Neuron (in vitro differentiated cells): Measurements from ENCODE around the gene EPHA6.
"Not testable (repeated sequence)": the region's sequence is repeated elsewhere in the genome, so short reads cannot be mapped to it uniquely, and the experiment has no call there.

ENCODE experiments used
- H2AFZ ChIP-seq: one replicate; pipeline ENCODE4 v1.6.1; 2013; ENCODE audit warnings: low read depth, mild to moderate bottlenecking, inconsistent platforms, low read length, moderate library complexity
- H3K27me3 ChIP-seq: one replicate; pipeline ENCODE4 v1.6.1; 2013; ENCODE audit warnings: low read length; ENCODE audit not compliant: insufficient read depth
- H3K36me3 ChIP-seq: one replicate; pipeline ENCODE4 v1.6.1; 2013; ENCODE audit warnings: low read length; ENCODE audit not compliant: insufficient read depth
- H3K4me1 ChIP-seq: one replicate; pipeline ENCODE4 v1.6.1; 2013; ENCODE audit warnings: low read length; ENCODE audit not compliant: insufficient read depth
- H3K4me3 ChIP-seq: 2 replicates; pipeline ENCODE4 v1.5.1; 2013; ENCODE audit warnings: mild to moderate bottlenecking, low read length, moderate library complexity
- H3K9me3 ChIP-seq: one replicate; pipeline ENCODE4 v1.6.1; 2013; ENCODE audit warnings: low read length

Gene EPHA6

GRCh38 chr3:96844204-96844514 lies 29.8 kb downstream of the EPHA6 start:
- Histone ChIP-seq H3K9me3 (no peaks in the 10 kb centered on the region), H3K4me1 (no peaks in the 10 kb centered on the region), H3K36me3 (no peaks in the 10 kb centered on the region), H3K4me3 (no peak overlapping the region), H3K27me3 (no peaks in the 10 kb centered on the region), H2AFZ (no peak overlapping the region)

GRCh38 chr3:96852849-96853248 lies 38.5 kb downstream of the EPHA6 start:
- Histone ChIP-seq H2AFZ (no peak overlapping the region), H3K4me1 (no peaks in the 10 kb centered on the region), H3K27me3 (no peaks in the 10 kb centered on the region), H3K36me3 (no peaks in the 10 kb centered on the region), H3K4me3 (no peak overlapping the region), H3K9me3 (no peaks in the 10 kb centered on the region)

- Histone ChIP-seq H3K4me1 (no peaks in the 10 kb centered on the region), H3K27me3 (no peaks in the 10 kb centered on the region), H3K36me3 (no peaks in the 10 kb centered on the region), H2AFZ (no peak overlapping the region), H3K4me3 (no peak overlapping the region), H3K9me3 (no peaks in the 10 kb centered on the region)
These were observed 46.5 kb downstream of the EPHA6 start for GRCh38 chr3:96860882-96861281.

DNA sequence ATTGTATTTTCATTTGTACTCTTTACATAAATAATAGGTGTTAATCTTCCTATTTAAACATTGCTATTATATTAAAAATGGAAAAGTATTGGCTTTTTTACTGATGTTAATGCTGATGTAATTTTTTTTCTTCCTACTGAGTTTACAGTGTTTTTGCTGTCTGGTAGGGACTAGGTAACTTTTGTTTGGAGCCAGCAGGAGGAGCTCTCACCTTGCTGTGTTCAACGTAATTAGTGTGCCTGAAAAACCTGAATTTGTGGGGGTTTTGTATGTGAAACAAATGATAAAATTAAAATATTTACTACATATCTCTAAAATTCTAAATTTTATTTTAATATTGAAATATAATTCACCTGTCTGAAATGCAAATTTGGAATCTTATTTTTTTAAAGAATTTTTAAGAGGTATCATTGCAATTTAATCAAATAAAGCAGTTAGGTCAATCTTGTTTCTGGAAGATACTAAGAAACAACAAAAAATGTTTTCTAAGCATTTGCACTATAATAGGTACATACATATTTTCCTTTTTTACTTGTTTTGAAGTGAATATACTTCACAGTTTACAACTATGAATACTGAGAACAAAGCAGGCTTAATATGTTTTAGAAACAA lies 48.8 kb downstream of the EPHA6 start:
- H3K4me1 ChIP-seq, result no peaks in the 10 kb centered on the region
- H3K9me3 ChIP-seq, result no peaks in the 10 kb centered on the region
- no peaks in the 10 kb centered on the region for H3K36me3 ChIP-seq
- H2AFZ ChIP-seq, result no peak overlapping the region
- H3K27me3 ChIP-seq, result no peaks in the 10 kb centered on the region
- H3K4me3 ChIP-seq, result no peak overlapping the region

DNA sequence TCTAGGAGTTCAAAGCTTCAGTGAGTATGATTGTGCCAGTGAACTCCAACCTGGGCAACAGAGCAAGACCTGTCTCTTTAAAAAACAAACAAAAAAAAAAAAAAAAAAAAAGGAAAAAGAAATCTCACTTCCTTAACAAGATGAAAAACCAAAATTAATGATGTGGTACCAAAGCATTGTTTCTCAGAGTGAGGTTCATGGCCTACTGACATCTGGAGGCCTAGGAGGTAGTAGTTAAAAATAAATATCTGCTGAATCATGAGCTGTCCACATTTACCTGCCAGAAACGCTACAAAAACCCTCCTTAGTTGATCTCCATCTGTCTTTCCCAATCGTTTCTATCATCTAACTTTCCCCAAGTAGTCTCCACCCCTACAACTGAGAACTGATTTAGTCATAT lies 51.2 kb downstream of the EPHA6 start:
- H3K4me3 ChIP-seq, result no peak overlapping the region
- H3K36me3 ChIP-seq, result no peaks in the 10 kb centered on the region
- H3K9me3 ChIP-seq, result no peaks in the 10 kb centered on the region
- H3K4me1 ChIP-seq, result no peaks in the 10 kb centered on the region
- H2AFZ ChIP-seq, result no peak overlapping the region
- no peaks in the 10 kb centered on the region for H3K27me3 ChIP-seq

DNA sequence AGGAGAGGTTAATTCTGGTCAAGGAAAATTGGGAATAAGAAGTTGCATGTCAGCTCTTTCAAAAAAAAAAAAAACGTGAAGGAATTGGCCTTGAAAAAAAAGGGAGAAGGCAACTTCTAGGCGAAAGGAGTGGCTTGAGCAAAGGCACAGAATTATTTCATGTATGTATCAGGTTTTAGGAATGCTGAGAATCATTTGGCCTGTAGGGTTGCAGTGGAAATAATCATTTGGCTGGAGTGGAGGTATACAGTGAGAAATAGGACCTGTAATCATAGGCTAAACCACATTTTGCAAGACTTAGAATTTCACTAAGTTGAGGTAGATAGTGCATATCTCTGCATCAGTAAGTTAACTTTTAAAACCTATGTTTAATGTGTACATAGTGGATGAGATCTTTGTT lies 54.9 kb downstream of the EPHA6 start:
- H2AFZ ChIP-seq, result no peak overlapping the region
- H3K4me1 ChIP-seq, result no peaks in the 10 kb centered on the region
- H3K27me3 ChIP-seq, result no peaks in the 10 kb centered on the region
- no peaks in the 10 kb centered on the region for H3K36me3 ChIP-seq
- no peaks in the 10 kb centered on the region for H3K9me3 ChIP-seq
- no peak overlapping the region for H3K4me3 ChIP-seq

- Histone ChIP-seq H3K27me3 (no peaks in the 10 kb centered on the region), H3K4me1 (no peaks in the 10 kb centered on the region), H2AFZ (no peak overlapping the region), H3K4me3 (no peak overlapping the region), H3K36me3 (no peaks in the 10 kb centered on the region), H3K9me3 (no peaks in the 10 kb centered on the region)
These were observed 63.1 kb downstream of the EPHA6 start for GRCh38 chr3:96877510-96877909.

GRCh38 chr3:96900031-96900430 lies 85.6 kb downstream of the EPHA6 start:
- no peaks in the 10 kb centered on the region for H3K27me3 ChIP-seq
- no peaks in the 10 kb centered on the region for H3K4me1 ChIP-seq
- H3K9me3 ChIP-seq, result no peaks in the 10 kb centered on the region
- no peak overlapping the region for H2AFZ ChIP-seq
- H3K4me3 ChIP-seq, result no peak overlapping the region
- H3K36me3 ChIP-seq, result no peaks in the 10 kb centered on the region

DNA sequence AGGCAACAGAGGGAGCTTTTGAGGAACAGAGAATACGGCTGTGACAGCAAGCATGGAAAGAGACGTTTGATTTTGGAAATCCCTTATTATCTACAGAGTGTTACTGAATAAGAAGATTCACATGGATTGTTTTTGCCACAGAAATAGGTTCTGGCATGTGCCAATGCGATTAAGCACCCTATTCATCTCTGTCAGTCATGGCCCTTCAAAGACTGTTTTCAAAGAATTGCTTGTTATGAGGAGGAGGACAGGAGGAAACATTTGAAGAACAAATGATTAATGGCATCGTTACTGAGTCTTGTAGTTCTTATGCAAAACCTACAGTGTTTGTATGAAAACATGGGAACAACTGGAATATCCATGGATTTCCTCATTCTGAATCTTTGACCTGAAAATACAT lies 86.2 kb downstream of the EPHA6 start:
- Histone ChIP-seq H3K4me1 (no peaks in the 10 kb centered on the region), H3K9me3 (no peaks in the 10 kb centered on the region), H3K27me3 (no peaks in the 10 kb centered on the region), H3K36me3 (no peaks in the 10 kb centered on the region), H3K4me3 (no peak overlapping the region), H2AFZ (no peak overlapping the region)

- H3K27me3 ChIP-seq, result no peaks in the 10 kb centered on the region
- H3K36me3 ChIP-seq, result no peaks in the 10 kb centered on the region
- no peaks in the 10 kb centered on the region for H3K4me1 ChIP-seq
- no peak overlapping the region for H2AFZ ChIP-seq
- no peaks in the 10 kb centered on the region for H3K9me3 ChIP-seq
- no peak overlapping the region for H3K4me3 ChIP-seq
These were observed 101.1 kb downstream of the EPHA6 start for GRCh38 chr3:96915445-96915844.

DNA sequence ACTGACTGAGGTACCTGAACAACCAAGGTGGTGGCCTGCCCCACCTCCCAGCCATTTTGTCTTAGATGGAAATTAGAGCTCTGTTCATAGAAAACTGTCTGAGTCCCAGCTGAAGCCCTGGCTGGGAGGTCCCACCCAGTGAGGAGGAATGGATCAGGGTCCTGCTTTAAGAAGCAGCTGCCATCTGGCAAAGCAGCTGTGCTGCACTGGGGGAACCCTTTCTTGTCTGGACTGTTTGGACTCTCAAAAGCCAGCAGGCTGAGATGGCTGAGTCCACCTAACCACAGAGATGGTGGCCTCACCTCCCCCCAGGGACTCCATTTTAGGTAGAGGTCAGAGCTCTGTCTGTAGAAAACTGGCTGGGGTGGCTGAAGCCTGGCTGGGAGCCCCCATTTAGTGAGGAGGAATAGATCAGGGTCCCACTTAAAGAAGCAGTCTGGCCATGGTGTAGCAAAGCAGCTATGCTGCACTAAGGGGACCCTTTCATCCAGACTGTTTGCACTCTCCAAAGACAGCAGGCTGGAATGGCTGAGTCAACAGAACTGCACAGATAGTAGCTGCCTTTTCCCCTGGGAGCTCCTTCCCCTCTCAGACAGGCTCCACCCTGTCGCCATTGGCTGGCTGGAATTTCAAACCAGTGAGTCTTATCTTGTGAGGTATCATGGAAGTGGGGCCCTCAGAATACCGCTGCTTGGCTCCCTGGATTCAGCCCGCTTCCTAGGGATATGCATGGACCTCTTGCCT lies 116.9 kb downstream of the EPHA6 start:
- Histone ChIP-seq H3K36me3 (no peaks in the 10 kb centered on the region), H3K4me3 (no peak overlapping the region), H3K4me1 (no peaks in the 10 kb centered on the region)

DNA sequence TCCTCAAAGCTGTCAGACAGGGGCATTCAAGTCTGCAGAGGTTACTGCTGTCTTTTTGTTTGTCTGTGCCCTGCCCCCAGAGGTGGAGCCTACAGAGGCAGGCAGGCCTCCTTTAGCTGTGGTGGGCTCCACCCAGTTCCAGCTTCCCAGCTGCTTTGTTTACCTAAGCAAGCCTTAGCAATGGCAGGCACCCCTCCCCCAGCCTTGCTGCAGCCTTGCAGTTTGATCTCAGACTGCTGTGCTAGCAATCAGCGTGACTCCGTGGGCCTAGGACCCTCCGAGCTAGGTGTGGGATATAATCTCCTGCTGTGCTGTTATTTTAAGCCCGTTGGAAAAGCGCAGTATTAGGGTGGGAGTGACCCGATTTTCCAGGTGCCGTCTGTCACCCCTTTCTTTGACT lies 127.7 kb downstream of the EPHA6 start:
- H3K36me3 ChIP-seq, H3K27me3 ChIP-seq, H2AFZ ChIP-seq, H3K4me3 ChIP-seq, H3K9me3 ChIP-seq, H3K4me1 ChIP-seq: not testable (repeated sequence)

More for the DNA sequence above, 116.9 kb downstream of the EPHA6 start:
- Histone ChIP-seq H2AFZ (no peak overlapping the region), H3K27me3 (no peaks in the 10 kb centered on the region), H3K9me3 (peaks cover 2% of the 10 kb centered on the region)

- no peak overlapping the region for H2AFZ ChIP-seq
- H3K9me3 ChIP-seq, result no peaks in the 10 kb centered on the region
- no peaks in the 10 kb centered on the region for H3K27me3 ChIP-seq
- no peak overlapping the region for H3K4me3 ChIP-seq
- peaks cover 2% of the 10 kb centered on the region for H3K4me1 ChIP-seq
- H3K36me3 ChIP-seq, result no peaks in the 10 kb centered on the region
These were observed 144.5 kb downstream of the EPHA6 start for GRCh38 chr3:96958856-96959255.

- Histone ChIP-seq H3K27me3 (no peaks in the 10 kb centered on the region), H3K36me3 (no peaks in the 10 kb centered on the region), H3K4me1 (peaks cover 2% of the 10 kb centered on the region), H3K9me3 (no peaks in the 10 kb centered on the region), H3K4me3 (no peak overlapping the region), H2AFZ (no peak overlapping the region)
These were observed 145.1 kb downstream of the EPHA6 start for GRCh38 chr3:96959474-96959873.
